RWPE2 (cell line): Measurements from ENCODE around the gene BAG1.

Experiments used
- ATAC-seq: fragments of 200-7000 bp; cut with Tn5 transposase; 3 replicates; pipeline ENCODE4 v1.9.1; 2021; ENCODE audit warnings: low read depth
- DNase-seq: peaks from one replicate; pipeline ENCODE4 v3.0.0-alpha.2; 2020; ENCODE audit warnings: low spot score
- H3K27ac ChIP-seq: fragments of 450-650 bp; 2 replicates; pipeline ENCODE4 v1.5.1; 2017; ENCODE audit warnings: mild to moderate bottlenecking; ENCODE audit not compliant: poor library complexity, severe bottlenecking
- H3K27me3 ChIP-seq: fragments of 250-450 bp; sonication (Bioruptor Pico); 2 replicates; pipeline ENCODE4 v1.5.1; 2021; ENCODE audit warnings: mild to moderate bottlenecking, moderate library complexity; ENCODE audit not compliant: insufficient read depth, poor library complexity, severe bottlenecking
- H3K36me3 ChIP-seq: fragments of 250-450 bp; sonication (Bioruptor Pico); 2 replicates; pipeline ENCODE4 v1.5.1; 2020; ENCODE audit warnings: low read depth, mild to moderate bottlenecking, moderate library complexity
- H3K4me1 ChIP-seq: fragments of 250-450 bp; sonication (Bioruptor Pico); 2 replicates; pipeline ENCODE4 v1.5.1; 2021; ENCODE audit warnings: mild to moderate bottlenecking, moderate library complexity; ENCODE audit not compliant: insufficient read depth, poor library complexity, severe bottlenecking
- H3K4me3 ChIP-seq: fragments of 250-450 bp; sonication (Bioruptor Pico); 2 replicates; pipeline ENCODE4 v1.5.1; 2021; ENCODE audit warnings: mild to moderate bottlenecking, moderate library complexity; ENCODE audit not compliant: severe bottlenecking
- H3K9me3 ChIP-seq: fragments of 250-450 bp; sonication (Bioruptor Pico); 2 replicates; pipeline ENCODE4 v1.5.1; 2021; ENCODE audit warnings: mild to moderate bottlenecking, moderate library complexity; ENCODE audit not compliant: severe bottlenecking
- TF ChIP-seq, protein P1 (sequence below): fragments of 450-650 bp; IDR thresholded peaks from one replicate; pipeline ENCODE4 v1.5.1; 2017; ENCODE audit warnings: mild to moderate bottlenecking, moderate library complexity; ENCODE audit not compliant: poor library complexity, severe bottlenecking

Gene BAG1

DNA sequence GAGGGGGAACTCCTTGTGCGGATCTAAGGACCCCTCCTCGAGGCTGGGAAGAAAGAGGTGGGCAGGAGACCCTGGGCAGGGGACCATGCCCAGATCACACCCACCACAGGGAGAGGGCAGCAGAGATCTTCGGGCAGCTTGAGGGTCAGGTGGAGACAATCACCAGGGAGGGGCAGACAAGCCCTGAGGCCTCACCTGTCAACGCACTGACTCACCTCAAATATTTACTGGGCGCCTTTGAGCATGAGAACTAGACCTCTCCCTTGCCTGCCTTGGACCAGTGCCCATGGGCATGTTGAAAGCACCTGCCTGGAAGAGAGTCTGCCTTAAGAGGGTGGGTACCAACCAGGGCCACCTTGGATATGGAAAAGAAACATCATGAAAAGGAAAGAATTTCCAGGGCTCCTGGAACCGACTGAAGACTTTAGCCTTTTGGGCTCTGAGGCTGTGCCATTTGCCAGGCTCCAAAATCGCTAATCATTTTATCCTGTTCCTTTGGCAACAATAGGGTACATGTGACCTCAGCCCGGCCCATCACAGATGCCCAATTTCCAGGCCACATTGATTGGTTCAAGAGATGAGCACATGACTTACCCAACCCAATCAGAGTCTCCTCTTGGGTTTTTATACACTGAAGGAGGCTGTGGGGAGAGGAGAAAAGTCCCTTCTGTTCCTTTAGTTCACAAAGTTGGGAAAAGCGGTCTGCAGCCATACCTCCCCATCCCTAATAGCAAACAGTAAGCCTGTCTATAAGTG, 35.0 kb downstream of the BAG1 start:
- H3K36me3 ChIP-seq = no peaks in the 10 kb centered on the region
- no peak overlapping the region for H3K4me3 ChIP-seq
- no peaks in the 10 kb centered on the region for H3K9me3 ChIP-seq
- DNase-seq (peak; percentile 99), ATAC-seq (peak; percentile 82)
- TF ChIP-seq, protein P1, sequence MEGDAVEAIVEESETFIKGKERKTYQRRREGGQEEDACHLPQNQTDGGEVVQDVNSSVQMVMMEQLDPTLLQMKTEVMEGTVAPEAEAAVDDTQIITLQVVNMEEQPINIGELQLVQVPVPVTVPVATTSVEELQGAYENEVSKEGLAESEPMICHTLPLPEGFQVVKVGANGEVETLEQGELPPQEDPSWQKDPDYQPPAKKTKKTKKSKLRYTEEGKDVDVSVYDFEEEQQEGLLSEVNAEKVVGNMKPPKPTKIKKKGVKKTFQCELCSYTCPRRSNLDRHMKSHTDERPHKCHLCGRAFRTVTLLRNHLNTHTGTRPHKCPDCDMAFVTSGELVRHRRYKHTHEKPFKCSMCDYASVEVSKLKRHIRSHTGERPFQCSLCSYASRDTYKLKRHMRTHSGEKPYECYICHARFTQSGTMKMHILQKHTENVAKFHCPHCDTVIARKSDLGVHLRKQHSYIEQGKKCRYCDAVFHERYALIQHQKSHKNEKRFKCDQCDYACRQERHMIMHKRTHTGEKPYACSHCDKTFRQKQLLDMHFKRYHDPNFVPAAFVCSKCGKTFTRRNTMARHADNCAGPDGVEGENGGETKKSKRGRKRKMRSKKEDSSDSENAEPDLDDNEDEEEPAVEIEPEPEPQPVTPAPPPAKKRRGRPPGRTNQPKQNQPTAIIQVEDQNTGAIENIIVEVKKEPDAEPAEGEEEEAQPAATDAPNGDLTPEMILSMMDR = peak; percentile 99
- peaks cover 49% of the 10 kb centered on the region for H3K4me1 ChIP-seq
- H3K27me3 ChIP-seq = no peaks in the 10 kb centered on the region
- peak overlapping the region; percentile 79 for H3K27ac ChIP-seq

DNA sequence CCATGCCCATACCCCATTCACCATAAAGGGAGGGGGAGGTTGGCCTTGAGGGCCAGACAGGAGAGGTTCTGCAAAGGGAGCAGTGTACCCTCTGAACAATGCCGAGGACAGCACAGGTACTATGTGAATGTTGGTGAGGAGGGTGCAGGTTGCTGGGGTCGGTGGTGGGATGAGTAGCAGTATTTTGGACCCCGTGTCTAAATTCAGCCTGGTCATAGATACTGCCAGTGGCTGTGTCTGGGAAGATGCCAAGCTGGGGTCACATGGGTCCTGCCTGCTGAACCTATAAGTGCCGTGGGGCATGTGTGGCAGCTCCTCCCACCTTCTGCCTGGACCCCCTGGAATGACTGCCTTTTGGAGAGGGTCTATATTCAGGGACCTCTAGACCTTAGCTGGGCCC, 35.9 kb downstream of the BAG1 start:
- Histone ChIP-seq H3K27me3 (no peaks in the 10 kb centered on the region), H3K36me3 (no peaks in the 10 kb centered on the region), H3K27ac (peak overlapping the region; percentile 79), H3K4me3 (no peak overlapping the region), H3K4me1 (peaks cover 40% of the 10 kb centered on the region), H3K9me3 (no peaks in the 10 kb centered on the region)
- TF ChIP-seq, protein P1 = no peak
- ATAC-seq (no peak), DNase-seq (no peak)

DNA sequence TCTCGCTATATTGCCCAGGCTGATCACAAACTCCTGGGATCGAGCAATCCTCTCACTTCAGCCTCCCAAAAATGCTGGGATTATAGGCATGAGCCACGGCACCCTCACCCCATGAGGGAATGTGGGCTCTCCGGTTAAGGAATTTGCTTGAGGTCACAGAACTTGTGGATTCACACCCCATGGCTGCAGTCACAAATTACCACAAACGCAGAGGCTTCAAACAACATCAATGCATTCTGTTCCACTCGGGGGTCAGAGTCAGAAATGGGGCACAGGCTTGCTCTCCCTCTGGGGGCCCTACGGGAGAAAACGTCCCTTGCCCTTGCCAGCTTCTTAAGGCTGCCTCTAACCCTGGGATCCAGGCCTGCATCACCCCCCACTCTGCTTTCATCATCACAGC, 36.8 kb downstream of the BAG1 start:
- no peak for DNase-seq
- no peaks in the 10 kb centered on the region for H3K9me3 ChIP-seq
- TF ChIP-seq, protein P1 = no peak
- H3K4me1 ChIP-seq = peaks cover 34% of the 10 kb centered on the region
- H3K27me3 ChIP-seq = no peaks in the 10 kb centered on the region
- no peak for ATAC-seq
- no peaks in the 10 kb centered on the region for H3K36me3 ChIP-seq
- H3K4me3 ChIP-seq = no peak overlapping the region
- peak overlapping the region; percentile 79 for H3K27ac ChIP-seq

DNA sequence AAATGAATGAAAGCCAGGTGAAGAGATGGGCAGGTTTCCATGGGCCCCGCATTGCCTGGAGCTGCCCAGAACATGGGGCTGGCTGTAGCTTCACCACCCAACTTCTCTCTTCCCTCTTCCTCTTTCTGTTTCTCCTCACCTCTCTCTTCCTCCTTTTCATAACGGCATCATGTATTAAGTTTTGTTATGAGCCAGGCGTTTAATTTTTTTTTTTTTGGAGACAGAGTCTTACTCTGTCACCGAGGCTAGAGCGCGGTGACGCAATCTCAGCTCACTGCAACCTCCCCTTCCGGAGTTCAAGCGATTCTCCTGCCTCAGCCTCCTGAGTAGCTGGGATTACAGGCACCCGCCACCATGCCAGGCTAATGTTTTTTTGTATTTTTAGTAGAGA, 37.5 kb downstream of the BAG1 start:
- no peak overlapping the region for H3K27ac ChIP-seq
- no peak for DNase-seq
- ATAC-seq = no peak

More for the DNA sequence above, 37.5 kb downstream of the BAG1 start:
- H3K9me3 ChIP-seq = no peaks in the 10 kb centered on the region
- peaks cover 42% of the 10 kb centered on the region for H3K4me1 ChIP-seq
- no peaks in the 10 kb centered on the region for H3K36me3 ChIP-seq
- no peaks in the 10 kb centered on the region for H3K27me3 ChIP-seq
- H3K4me3 ChIP-seq = no peak overlapping the region
- TF ChIP-seq, protein P1 = no peak
